Rectal smooth muscle tissue (tissue), 1 donor: ENCODE data around the gene ADCYAP1R1.

ENCODE experiments used
- H3K27ac ChIP-seq: one replicate; pipeline ENCODE4 v1.7.0; 2013; ENCODE audit warnings: low read depth, low read length, inconsistent platforms
- H3K27me3 ChIP-seq: one replicate; pipeline ENCODE4 v1.7.0; 2013; ENCODE audit warnings: low read length; ENCODE audit not compliant: control insufficient read depth, insufficient read depth
- H3K36me3 ChIP-seq: one replicate; pipeline ENCODE4 v1.7.0; 2013; ENCODE audit warnings: low read length; ENCODE audit not compliant: control insufficient read depth, insufficient read depth
- H3K4me1 ChIP-seq: one replicate; pipeline ENCODE4 v1.7.0; 2013; ENCODE audit warnings: low read length; ENCODE audit not compliant: control insufficient read depth, insufficient read depth
- H3K4me3 ChIP-seq: one replicate; pipeline ENCODE4 v1.7.0; 2013; ENCODE audit warnings: low read length
- H3K9ac ChIP-seq: one replicate; pipeline ENCODE4 v1.7.0; 2013; ENCODE audit warnings: low read length

ADCYAP1R1 gene

GRCh38 chr7:31022726-31023125 lies 29.4 kb upstream of the ADCYAP1R1 start:
- Histone ChIP-seq H3K9ac (no peak overlapping the region), H3K4me3 (no peak overlapping the region), H3K27me3 (no peaks in the 10 kb centered on the region), H3K4me1 (no peaks in the 10 kb centered on the region), H3K27ac (no peak overlapping the region), H3K36me3 (no peaks in the 10 kb centered on the region)

- H3K4me3 ChIP-seq: no peak overlapping the region
- no peak overlapping the region for H3K27ac ChIP-seq
- no peak overlapping the region for H3K9ac ChIP-seq
- H3K27me3 ChIP-seq: no peaks in the 10 kb centered on the region
- no peaks in the 10 kb centered on the region for H3K36me3 ChIP-seq
- no peaks in the 10 kb centered on the region for H3K4me1 ChIP-seq
Measured at GRCh38 chr7:31023877-31024276, 28.2 kb upstream of the ADCYAP1R1 start.

- no peaks in the 10 kb centered on the region for H3K36me3 ChIP-seq
- H3K27ac ChIP-seq: peak overlapping the region; percentile 47
- no peak overlapping the region for H3K9ac ChIP-seq
- H3K4me3 ChIP-seq: no peak overlapping the region
- H3K27me3 ChIP-seq: no peaks in the 10 kb centered on the region
- H3K4me1 ChIP-seq: no peaks in the 10 kb centered on the region
Measured at GRCh38 chr7:31027161-31027965, 24.7 kb upstream of the ADCYAP1R1 start.

DNA sequence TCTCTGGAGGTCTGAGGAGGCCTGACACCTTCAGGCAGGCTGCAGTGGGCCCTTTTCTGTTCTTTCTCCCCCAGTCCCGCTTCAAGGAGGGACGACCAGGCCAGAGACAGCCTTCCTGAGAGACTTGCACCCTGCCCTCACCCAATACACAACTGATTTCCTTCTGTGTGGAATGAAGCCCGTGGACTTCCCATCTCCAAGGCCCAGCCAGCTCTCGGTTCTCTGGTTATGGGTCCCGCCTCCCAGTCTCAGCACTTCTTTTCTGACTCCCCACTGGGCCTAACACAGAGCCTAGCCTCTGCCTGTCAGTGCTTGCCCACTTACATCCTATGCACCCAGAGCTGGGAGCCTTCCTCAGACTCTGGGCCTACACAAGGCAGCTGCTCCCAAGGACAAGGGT lies 24.1 kb upstream of the ADCYAP1R1 start:
- Histone ChIP-seq H3K9ac (no peak overlapping the region), H3K27ac (peak overlapping the region; percentile 23), H3K4me1 (no peaks in the 10 kb centered on the region), H3K27me3 (no peaks in the 10 kb centered on the region), H3K4me3 (no peak overlapping the region), H3K36me3 (no peaks in the 10 kb centered on the region)

DNA sequence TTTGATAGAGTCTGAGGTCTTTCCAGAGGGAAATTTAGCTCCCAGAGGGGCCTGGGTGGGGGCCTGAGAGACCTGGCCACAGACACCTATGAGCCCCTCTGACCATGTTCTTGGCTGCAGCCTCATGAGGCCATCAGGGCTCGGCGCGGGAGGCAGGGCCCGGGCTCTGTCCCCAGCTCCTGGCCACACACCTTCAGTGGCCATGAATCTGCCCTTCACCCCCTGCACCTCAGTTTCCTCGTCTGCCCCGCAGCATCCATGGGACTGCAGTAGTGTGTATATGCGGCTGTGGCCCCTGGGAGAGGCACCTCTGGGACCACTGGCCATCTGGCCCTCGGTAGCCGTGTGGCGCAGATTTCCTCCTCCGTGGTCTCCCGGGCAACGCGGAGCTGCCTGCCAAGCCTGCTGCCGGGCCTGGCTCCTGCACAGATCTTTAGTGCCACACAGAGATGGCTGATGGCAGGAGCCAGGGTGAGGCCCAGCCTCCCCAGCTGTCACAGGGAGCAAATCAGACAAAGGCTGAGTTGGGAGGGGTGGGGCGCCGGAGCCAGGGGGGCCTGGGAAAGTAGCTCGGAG lies 23.6 kb upstream of the ADCYAP1R1 start:
- H3K4me1 ChIP-seq: no peaks in the 10 kb centered on the region
- no peak overlapping the region for H3K27ac ChIP-seq
- no peak overlapping the region for H3K4me3 ChIP-seq
- H3K9ac ChIP-seq: no peak overlapping the region
- H3K36me3 ChIP-seq: no peaks in the 10 kb centered on the region
- H3K27me3 ChIP-seq: no peaks in the 10 kb centered on the region

DNA sequence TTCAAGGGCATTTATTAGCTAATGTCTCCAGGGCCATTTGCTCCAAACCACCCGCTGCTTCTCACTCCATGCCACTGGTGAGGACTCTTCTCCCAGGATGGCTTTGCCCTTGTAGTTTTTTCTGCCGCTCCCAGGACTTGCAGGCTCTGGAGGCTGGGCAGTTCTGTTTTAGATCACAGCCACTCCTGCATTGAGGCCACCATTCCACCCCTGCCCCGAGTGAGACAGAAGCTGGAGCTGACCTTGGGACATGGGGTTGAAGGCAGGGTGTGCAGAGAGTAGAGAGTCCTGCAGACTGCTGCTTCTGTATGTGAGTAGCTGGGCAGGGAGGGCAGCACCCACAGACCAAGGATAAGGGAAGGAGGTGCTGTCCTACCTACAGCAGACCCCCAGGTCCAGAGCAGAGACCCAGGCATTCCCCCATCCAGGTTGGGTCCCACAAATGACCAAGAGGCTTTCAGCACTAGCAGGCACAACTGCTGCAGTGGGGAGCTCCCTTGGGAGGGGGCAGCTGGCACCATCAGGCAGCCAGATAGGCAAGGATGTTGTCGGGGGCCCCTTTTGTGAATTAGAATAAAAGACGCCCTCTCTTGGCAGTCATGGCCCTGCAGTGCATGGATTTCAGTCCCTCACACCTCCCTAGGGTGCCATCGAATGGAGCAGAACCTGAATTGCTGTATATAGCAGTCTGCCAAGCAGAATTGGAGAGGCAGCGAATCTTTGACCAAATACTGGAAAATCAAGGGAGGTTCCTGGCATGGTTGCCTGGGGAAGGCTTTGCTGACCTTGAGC lies 22.7 kb upstream of the ADCYAP1R1 start:
- Histone ChIP-seq H3K9ac (no peak overlapping the region), H3K4me1 (no peaks in the 10 kb centered on the region), H3K27me3 (no peaks in the 10 kb centered on the region), H3K4me3 (no peak overlapping the region), H3K36me3 (no peaks in the 10 kb centered on the region), H3K27ac (no peak overlapping the region)

DNA sequence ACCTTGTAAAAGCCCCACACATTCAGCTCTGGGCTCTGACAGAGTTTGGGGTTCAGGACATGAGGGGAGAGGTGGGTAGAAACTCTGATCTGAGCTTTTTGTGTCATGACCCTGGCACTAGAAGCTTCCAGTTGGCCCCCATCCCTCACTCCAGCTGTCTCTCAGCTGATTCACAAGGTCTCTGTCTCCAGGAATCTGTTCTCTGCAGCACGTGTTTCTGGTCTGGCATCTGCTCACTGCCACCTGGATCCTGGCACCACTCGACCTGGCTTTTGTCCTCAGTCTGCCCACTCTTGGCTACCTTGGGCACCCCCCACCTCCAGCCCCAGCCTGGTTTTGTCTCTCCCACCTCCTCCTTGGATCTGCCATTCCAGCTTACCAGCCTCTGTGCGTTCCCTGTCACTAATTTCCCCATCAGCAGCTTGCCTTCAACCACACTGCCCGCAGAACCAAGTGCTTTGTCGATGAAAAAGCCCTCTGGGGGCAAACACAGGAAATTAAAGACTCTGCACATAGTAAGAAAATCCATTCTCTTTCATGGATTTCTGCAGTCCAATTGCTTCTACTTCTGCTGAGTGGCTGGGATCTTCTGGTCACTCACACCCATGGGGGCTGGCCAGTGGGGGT lies 18.3 kb upstream of the ADCYAP1R1 start:
- H3K4me1 ChIP-seq: no peaks in the 10 kb centered on the region
- no peaks in the 10 kb centered on the region for H3K36me3 ChIP-seq
- no peak overlapping the region for H3K9ac ChIP-seq
- H3K27me3 ChIP-seq: no peaks in the 10 kb centered on the region
- no peak overlapping the region for H3K27ac ChIP-seq
- H3K4me3 ChIP-seq: no peak overlapping the region

- no peaks in the 10 kb centered on the region for H3K4me1 ChIP-seq
- no peak overlapping the region for H3K27ac ChIP-seq
- H3K9ac ChIP-seq: no peak overlapping the region
- no peaks in the 10 kb centered on the region for H3K27me3 ChIP-seq
- no peaks in the 10 kb centered on the region for H3K36me3 ChIP-seq
- no peak overlapping the region for H3K4me3 ChIP-seq
Measured at GRCh38 chr7:31036924-31037323, 15.2 kb upstream of the ADCYAP1R1 start.

DNA sequence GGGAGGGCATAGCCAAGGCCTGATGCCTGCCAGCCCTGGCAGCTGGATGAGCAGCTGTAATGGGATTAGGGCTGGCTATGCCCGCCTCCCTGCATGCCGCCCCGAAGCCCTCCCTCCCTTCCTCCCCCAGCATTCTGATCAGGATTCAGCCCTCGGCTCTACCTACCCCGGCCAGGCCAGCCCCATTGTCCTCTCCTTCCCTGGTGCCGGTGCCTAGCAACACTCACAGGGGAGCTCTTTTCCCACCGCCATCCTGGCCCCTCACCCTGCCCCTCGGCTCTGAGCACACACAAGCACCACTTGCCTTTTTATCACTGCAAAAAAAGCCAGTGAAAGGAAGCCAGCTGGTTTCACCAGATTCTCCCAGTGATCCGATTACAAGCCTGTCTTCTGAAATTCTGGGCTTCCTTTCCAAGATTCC lies 9.0 kb upstream of the ADCYAP1R1 start:
- Histone ChIP-seq H3K4me1 (no peaks in the 10 kb centered on the region), H3K9ac (no peak overlapping the region), H3K36me3 (no peaks in the 10 kb centered on the region), H3K4me3 (no peak overlapping the region), H3K27me3 (no peaks in the 10 kb centered on the region), H3K27ac (no peak overlapping the region)

- Histone ChIP-seq H3K36me3 (no peaks in the 10 kb centered on the region), H3K4me1 (no peaks in the 10 kb centered on the region), H3K27me3 (peaks cover 3% of the 10 kb centered on the region), H3K4me3 (no peak overlapping the region), H3K27ac (no peak overlapping the region), H3K9ac (no peak overlapping the region)
Measured at GRCh38 chr7:31044529-31044928, 7.6 kb upstream of the ADCYAP1R1 start.

DNA sequence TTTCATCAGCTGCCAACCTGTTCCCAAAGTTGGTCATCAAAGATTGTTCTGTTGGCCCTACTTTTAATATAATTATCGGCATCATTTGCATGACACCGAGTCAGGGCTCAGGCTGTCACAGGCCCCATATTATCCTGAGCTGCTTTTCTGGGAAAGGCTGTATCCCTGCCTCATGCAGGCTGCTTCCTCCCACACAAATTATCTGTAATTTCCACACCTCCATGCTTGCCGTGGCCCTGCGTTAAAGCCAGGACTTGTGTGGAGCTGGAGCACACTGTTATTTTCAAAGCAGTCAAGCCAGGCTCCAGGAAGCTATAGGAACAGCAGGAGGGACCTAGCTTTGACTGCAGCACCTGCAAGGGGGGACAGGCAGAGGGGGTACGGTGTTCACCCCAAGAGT lies 5.4 kb upstream of the ADCYAP1R1 start:
- H3K27me3 ChIP-seq: peaks cover 3% of the 10 kb centered on the region
- no peak overlapping the region for H3K4me3 ChIP-seq
- H3K9ac ChIP-seq: no peak overlapping the region
- no peaks in the 10 kb centered on the region for H3K36me3 ChIP-seq
- no peaks in the 10 kb centered on the region for H3K4me1 ChIP-seq
- H3K27ac ChIP-seq: no peak overlapping the region
